Endothelial cell of umbilical vein (primary cell): Measurements from ENCODE around the gene AMMECR1. TPM values are rescaled to one million over a fixed set of nuclear protein-coding genes. Genes with fewer than 3 reads are reported as not detected.

Experiments
- BruUV-seq: library from RNA; stranded (reverse); fragments of 400-500 nt; replicated peaks from 2 replicates; lab custom pipeline; 2021; lab: Mats Ljungman, UMichigan
- CTCF ChIA-PET: fragments of 300-600, 350-600 bp; sonication (Branson Sonifier 250); formaldehyde crosslinking; loops from one replicate; lab custom pipeline; 2021; ENCODE audit warnings: antibody characterized with exemption, inconsistent platforms; lab: Charles Lee
- POLR2A ChIA-PET: fragments of 300-600, 350-600 bp; sonication (Branson Sonifier 250); formaldehyde crosslinking; loops from one replicate; lab custom pipeline; 2021; ENCODE audit warnings: antibody characterized with exemption, inconsistent platforms; lab: Charles Lee
- DNase-seq: peaks from one replicate; pipeline ENCODE4 v3.0.0-alpha.2; 2011; ENCODE audit warnings: low read depth, low spot score
- FAIRE-seq: peaks from 2 replicates; lab custom pipeline; 2011; peaks lifted over from hg19 to GRCh38; lab: Jason Lieb, UNC
- H2AFZ ChIP-seq: 2 replicates; pipeline ENCODE4 v1.6.0; 2012; ENCODE audit warnings: low read depth, low read length, control low read depth, inconsistent platforms
- H3K27ac ChIP-seq: 2 replicates; pipeline ENCODE4 v1.5.1; 2011; ENCODE audit warnings: low read depth, mild to moderate bottlenecking, control low read depth, low read length, moderate library complexity; ENCODE audit not compliant: insufficient read depth
- H3K27me3 ChIP-seq, 2 experiments: 2 replicates each; pipeline versions ENCODE4 v1.6.0 to v1.6.1; 2011; ENCODE audit warnings: low read length in 2 of 2, mixed read lengths in 1 of 2; ENCODE audit not compliant: control insufficient read depth in 2 of 2, insufficient read depth in 2 of 2
- H3K36me3 ChIP-seq, 2 experiments: 2 replicates in 1 of 2; 3 replicates in 1 of 2; pipeline ENCODE4 v1.5.1; 2011; ENCODE audit warnings: low read length in 2 of 2, mild to moderate bottlenecking in 1 of 2, moderate library complexity in 1 of 2; ENCODE audit not compliant: control insufficient read depth in 2 of 2, insufficient read depth in 2 of 2; ENCODE audit errors: extremely low read depth in 1 of 2
- H3K4me1 ChIP-seq: 3 replicates; pipeline ENCODE4 v1.5.1; 2011; ENCODE audit warnings: mild to moderate bottlenecking, low read length; ENCODE audit not compliant: control insufficient read depth, insufficient read depth; ENCODE audit errors: extremely low read depth
- H3K4me2 ChIP-seq: 2 replicates; pipeline ENCODE4 v1.6.1; 2011; ENCODE audit warnings: low read length, control low read depth, mixed read lengths; ENCODE audit not compliant: insufficient read depth
- H3K4me3 ChIP-seq, 3 experiments: fragments of 200-600 bp in 1 of 3; sonication (generic), shearing (Covaris generic) in 1 of 3; replicated peaks in 1 of 3; 2 replicates each; pipeline ENCODE4 v1.5.1; 2011 to 2016; ENCODE audit warnings: control low read depth in 3 of 3, low read length in 3 of 3, mild to moderate bottlenecking in 2 of 3, inconsistent platforms in 1 of 3, low read depth in 1 of 3, moderate library complexity in 1 of 3; ENCODE audit not compliant: insufficient read depth in 1 of 3
- H3K79me2 ChIP-seq: 2 replicates; pipeline ENCODE4 v1.6.0; 2012; ENCODE audit warnings: low read length, inconsistent platforms; ENCODE audit not compliant: control insufficient read depth, insufficient read depth
- H3K9ac ChIP-seq: replicated peaks from 2 replicates; pipeline ENCODE3; 2011; ENCODE audit warnings: low read length, control low read depth; ENCODE audit not compliant: insufficient read depth; ENCODE audit errors: extremely low read depth
- H3K9me1 ChIP-seq: replicated peaks from 3 replicates; pipeline ENCODE4 v1.6.0; 2011; ENCODE audit warnings: mild to moderate bottlenecking, low read length; ENCODE audit not compliant: control insufficient read depth, insufficient read depth; ENCODE audit errors: extremely low read depth
- H3K9me3 ChIP-seq: replicated peaks from 2 replicates; pipeline ENCODE4 v1.5.1; 2012; ENCODE audit warnings: low read length, inconsistent platforms; ENCODE audit not compliant: control insufficient read depth, insufficient read depth
- H4K20me1 ChIP-seq: replicated peaks from 2 replicates; pipeline ENCODE3; 2011; ENCODE audit warnings: mild to moderate bottlenecking, low read length; ENCODE audit not compliant: control insufficient read depth, insufficient read depth; ENCODE audit errors: extremely low read depth
- CTCF ChIP-seq, 2 donors: IDR thresholded peaks; 1 replicate in 1 of 2; 2 replicates in 1 of 2; pipeline ENCODE4 v1.5.1; 2011; ENCODE audit warnings: low read length in 2 of 2, mild to moderate bottlenecking in 2 of 2, moderate library complexity in 2 of 2, control low read depth in 1 of 2, inconsistent platforms in 1 of 2, low read depth in 1 of 2; ENCODE audit not compliant: insufficient read depth in 1 of 2; ENCODE audit errors: extremely low read depth in 1 of 2
- EZH2 ChIP-seq: IDR thresholded peaks from 2 replicates; pipeline ENCODE4 v1.6.1; 2012; ENCODE audit warnings: borderline replicate concordance, low read depth, mild to moderate bottlenecking, moderate library complexity, low read length, inconsistent platforms; ENCODE audit not compliant: severe bottlenecking
- FOS ChIP-seq: IDR thresholded peaks from 2 replicates; pipeline ENCODE4 v1.6.1; 2011; ENCODE audit warnings: mild to moderate bottlenecking, low read length, moderate library complexity, borderline replicate concordance; ENCODE audit not compliant: insufficient read depth
- GATA2 ChIP-seq: IDR thresholded peaks from 2 replicates; pipeline ENCODE4 v1.7.0; 2011; ENCODE audit warnings: low read depth, mild to moderate bottlenecking, moderate library complexity, mixed read lengths, low read length; ENCODE audit not compliant: insufficient read length, insufficient read depth
- JUN ChIP-seq: IDR thresholded peaks from 2 replicates; pipeline ENCODE4 v1.6.1; 2011; ENCODE audit warnings: borderline replicate concordance, low read depth; ENCODE audit not compliant: insufficient read length, insufficient read depth
- MAX ChIP-seq: IDR thresholded peaks from 2 replicates; pipeline ENCODE4 v1.6.1; 2011; ENCODE audit not compliant: insufficient read depth, insufficient read length
- MYC ChIP-seq: IDR thresholded peaks from one replicate; pipeline ENCODE4 v1.6.1; 2011; ENCODE audit warnings: mild to moderate bottlenecking, low read depth, low read length
- POLR2A ChIP-seq: IDR thresholded peaks from 2 replicates; pipeline ENCODE4 v1.6.1; 2012; ENCODE audit warnings: low read depth, mild to moderate bottlenecking, control low read depth, low read length
- POLR2AphosphoS5 ChIP-seq: IDR thresholded peaks from 2 replicates; pipeline ENCODE4 v1.6.1; 2012; ENCODE audit warnings: low read depth, mild to moderate bottlenecking, control low read depth, low read length, moderate library complexity; ENCODE audit not compliant: insufficient read depth
- dilution Hi-C: fragments of 300-500 bp; cut with MboI; formaldehyde crosslinking; loops from one replicate; pipeline ENCODE4 v1.15.0; 2019; ENCODE audit warnings: low sequenced_read_pairs; ENCODE audit not compliant: extremely low pct_ligation_motif_present
- intact Hi-C: fragments of 100-400 bp; cut with micrococcal nuclease; formaldehyde crosslinking; loops from one replicate; pipeline ENCODE4 v1.10.0; 2022
- polyA plus RNA-seq, 4 experiments: library from polyadenylated mRNA; depleted of rRNA in 3 of 4; stranded (reverse) in 3 of 4; unstranded in 1 of 4; fragments of >200 nt; gene quantifications; 2 replicates each; pipeline versions ENCODE4 v1.2.1 to v1.2.3, GENCODE V29; 2011 to 2012; ENCODE audit warnings: missing spikeins in 1 of 4
- total RNA-seq: library from RNA; stranded (reverse); gene quantifications from 2 replicates; pipeline ENCODE4 v1.2.3, GENCODE V29; 2021

The AMMECR1 gene
- total and polyA plus RNA-seq, 2 donors (not counting 3 experiments of a cell fraction or from before 2014, with no cell fraction given): 3.6 to 6.9 TPM

GRCh38 chrX:110281377-110281776, 36.5 kb downstream of the AMMECR1 start:
- peaks cover 6% of the 10 kb centered on the region for H3K79me2 ChIP-seq
- H3K4me3 ChIP-seq: no peak overlapping the region
- no peaks in the 10 kb centered on the region for H3K36me3 ChIP-seq
- ChIA-PET POLR2A (no interaction called here), CTCF (no interaction called here)
- DNase-seq: no peak
- H3K27me3 ChIP-seq: no peaks in the 10 kb centered on the region
- peaks cover 5% of the 10 kb centered on the region for H3K4me1 ChIP-seq
- no peaks in the 10 kb centered on the region for H3K9me3 ChIP-seq
- intact Hi-C loops: no loop called here
- dilution Hi-C loops: no loop called here
- FAIRE-seq: no peak
- H2AFZ ChIP-seq: no peak overlapping the region
- no peak overlapping the region for H3K9ac ChIP-seq
- no peak overlapping the region for H3K4me2 ChIP-seq
- H3K9me1 ChIP-seq: no peaks in the 10 kb centered on the region
- H4K20me1 ChIP-seq: no peaks in the 10 kb centered on the region
- no TSS peak for BruUV-seq
- H3K27ac ChIP-seq: no peak overlapping the region
- no peak for TF ChIP-seq GATA2
- TF ChIP-seq FOS: no peak
- TF ChIP-seq JUN: no peak
- TF ChIP-seq POLR2A: no peak
- TF ChIP-seq EZH2: no peak
- no peak for TF ChIP-seq MAX
- TF ChIP-seq POLR2AphosphoS5: no peak
- no peak for TF ChIP-seq MYC
- TF ChIP-seq CTCF (IDR thresholded peaks at IDR 0.05; ENCODE audit: extremely low read depth in 1 of 2, insufficient read depth in 1 of 2, low read depth in 1 of 2, low read length in 2 of 2): no peak
